GM21367 (cell line): Measurements from ENCODE around the gene RPP14.

Experiments used
- ATAC-seq: cut with Tn5 transposase; IDR thresholded peaks from one replicate; pipeline ENCODE4 v1.9.1; 2021; ENCODE audit not compliant: unreplicated experiment

The RPP14 gene

GRCh38 chr3:58355179-58355578 is 49.1 kb downstream of the RPP14 start:
- ATAC-seq: peak; percentile 45

GRCh38 chr3:58356054-58356453 is 50.0 kb downstream of the RPP14 start:
- no peak for ATAC-seq

- ATAC-seq: no peak
These were observed 51.4 kb downstream of the RPP14 start for GRCh38 chr3:58357402-58357801.

DNA sequence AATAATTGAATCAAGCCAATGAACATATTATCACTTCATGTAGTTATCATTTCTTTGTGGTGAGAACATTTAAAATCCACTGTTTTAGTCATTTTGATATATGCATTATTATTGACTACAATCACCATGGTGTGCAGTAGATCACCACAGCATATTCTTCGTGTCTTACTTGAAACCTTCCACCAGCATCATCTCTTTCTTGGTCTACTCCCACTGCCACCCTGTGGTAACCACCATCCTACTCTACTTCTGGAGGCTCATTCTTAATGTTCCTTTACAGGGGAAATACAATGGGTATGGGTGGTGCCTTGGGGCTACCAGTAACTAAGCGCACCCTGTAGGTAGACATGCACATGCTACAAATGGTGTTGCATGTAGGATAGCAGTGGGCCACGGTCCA is 52.0 kb downstream of the RPP14 start:
- no peak for ATAC-seq

- no peak for ATAC-seq
These were observed 52.8 kb downstream of the RPP14 start for GRCh38 chr3:58358808-58359207.

DNA sequence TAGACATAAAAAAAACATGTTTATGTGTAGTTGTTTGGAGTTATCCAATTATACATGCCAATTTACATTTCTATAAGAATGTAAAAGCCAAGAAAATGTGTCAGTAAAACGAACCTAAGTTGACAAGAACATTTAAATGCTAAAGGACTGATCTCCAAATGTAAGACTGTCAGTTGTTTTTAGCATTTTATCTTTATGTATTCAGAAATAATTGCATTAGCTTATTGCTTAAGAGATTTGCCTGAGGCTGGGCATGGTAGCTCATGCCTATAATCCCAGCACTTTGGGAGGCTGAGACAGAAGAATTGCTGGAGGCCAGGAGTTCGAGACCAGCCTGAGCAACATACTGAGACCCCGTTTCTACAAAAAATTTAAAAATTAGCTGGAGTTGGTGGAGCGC is 53.6 kb downstream of the RPP14 start:
- ATAC-seq: no peak

- ATAC-seq: no peak
These were observed 55.8 kb downstream of the RPP14 start for GRCh38 chr3:58361866-58362265.

GRCh38 chr3:58366699-58367098 is 60.7 kb downstream of the RPP14 start:
- no peak for ATAC-seq

GRCh38 chr3:58369038-58369437 is 63.0 kb downstream of the RPP14 start:
- no peak for ATAC-seq
